Heart right ventricle (tissue), 16 donors: ENCODE measurements around the gene RPL27A. TPM values are rescaled to one million over a fixed set of nuclear protein-coding genes. Genes with fewer than 3 reads are reported as not detected.
A peak's percentile ranks its signal among the peaks of the same experiment; 100 is the strongest.

ENCODE experiments used
- ATAC-seq, 8 donors: fragments of 200-7000 bp; cut with Tn5 transposase; one replicate each; pipeline ENCODE4 v1.9.1; 2020; ENCODE audit warnings: mild to moderate bottlenecking in 8 of 8, moderate library complexity in 8 of 8, moderate number of reproducible peaks in 1 of 8
- DNase-seq, 2 donors: peaks; one replicate each; pipeline ENCODE4 v3.0.0-alpha.2; 2020
- H3K27ac ChIP-seq, 10 donors: fragments of 200-600 bp; sonication (generic) in 2 of 10; one replicate each; pipeline versions ENCODE4 v1.5.0 to v1.8.0; 2020 to 2022; ENCODE audit warnings: mild to moderate bottlenecking in 3 of 10
- H3K27me3 ChIP-seq, 7 donors: fragments of 200-600 bp; one replicate each; pipeline ENCODE4 v1.8.0; 2021 to 2022; ENCODE audit warnings: mild to moderate bottlenecking in 2 of 7
- H3K36me3 ChIP-seq, 9 donors: fragments of 200-600 bp; sonication (generic) in 1 of 9; one replicate each; pipeline versions ENCODE4 v1.5.0 to v1.8.0; 2020 to 2022; ENCODE audit warnings: mild to moderate bottlenecking in 2 of 9
- H3K4me1 ChIP-seq, 9 donors: fragments of 200-600 bp; sonication (generic) in 1 of 9; one replicate each; pipeline versions ENCODE4 v1.5.0 to v1.8.0; 2020 to 2022; ENCODE audit warnings: mild to moderate bottlenecking in 4 of 9
- H3K4me3 ChIP-seq, 10 donors: fragments of 200-600 bp; sonication (generic) in 2 of 10; one replicate each; pipeline versions ENCODE4 v1.5.0 to v1.8.0; 2020 to 2022; ENCODE audit warnings: mild to moderate bottlenecking in 7 of 10, moderate library complexity in 2 of 10
- H3K9me3 ChIP-seq, 11 donors: fragments of 200-600 bp in 10 of 11; sonication (generic) in 2 of 11; one replicate each; pipeline versions ENCODE4 v1.5.0 to v1.8.0; 2013 to 2022; ENCODE audit warnings: mild to moderate bottlenecking in 2 of 11, control low read depth in 1 of 11, moderate library complexity in 1 of 11
- CTCF ChIP-seq, 9 donors: fragments of 200-600 bp; sonication (generic) in 2 of 9; IDR thresholded peaks; one replicate each; pipeline versions ENCODE4 v1.5.0 to v1.8.0; 2021 to 2022; ENCODE audit warnings: antibody characterized with exemption in 9 of 9, mild to moderate bottlenecking in 5 of 9, moderate library complexity in 1 of 9
- WGBS, 2 donors: extraction: QIAGEN DNeasy Blood & Tissue Kit; methylation state at CpG; one replicate each; pipeline ENCODE4 v1.1.7; 2013; ENCODE audit warnings: inconsistent platforms in 1 of 2; 5-methylcytosine and 5-hydroxymethylcytosine counted together
- intact Hi-C, 10 donors: fragments of 100-400 bp; cut with DNase I; formaldehyde crosslinking; loops; one replicate each; pipeline versions ENCODE4 v1.11.1 to v1.14.2; 2022
- polyA plus RNA-seq, 2 donors: library from polyadenylated mRNA; stranded (reverse); fragments of 200-250 nt; gene quantifications; one replicate each; pipeline ENCODE4 v1.2.3, GENCODE V29; 2013
- total RNA-seq, 10 donors: library from RNA; stranded (reverse); fragmentation: NEBNext Ultra II Directional in 3 of 10; extraction: Animal tissue kit (Norgen Biotek cat#: 25700) in 3 of 10; gene quantifications; one replicate each; pipeline versions ENCODE4 v1.2.1 to v1.2.4, GENCODE V29; 2021 to 2023
- donor health status: Arrhythmogenic right ventricular cardiomyopathy.
- donor health status: ischemic (EF 13 %, LVEDD 7.1; RV severe dilation, severe dysfunction).
- donor health status: healthy with polysubstance abuse.
- donor health status: DM: no; HTN: yes; CAD: no.
- donor health status: DM: no; HTN: no; CAD: no.
- donor health status: ischemic (EF 25% LVEDD 6.9; RV normal size, moderate dysfunction).
- donor health status: ischemic (EF 25% LVEDD 5.7; RV mildly dilated, moderate dysfunction).
- donor health status: healthy.
- donor health status: DM: yes; HTN: yes; CAD: no.
- donor health status: Ischemic cardiomyopathy.
- donor health status: ischemic (EF 35%, LVEDD 5.7; RV mildly dilated, moderate dysfunction).
- donor health status: nonischemic (EF 11% LVEDD 7.7; RV severe dilation, severe dysfunction).
- donor health status: DM: yes; HTN: yes; CAD: no.
- donor health status: PGD.
- donor health status: ischemic (EF 29% LVEDD 5.4; RV normal size, mild dysfunction).
- donor health status: nonischemic (EF 23%, LVEDD 6.1; RV moderate dilation, normal function).

The RPL27A gene
- total and polyA plus RNA-seq, 12 donors, result 317 to 2,131 (median 429) TPM

GRCh38 chr11:8683115-8683807 is 669 bp downstream of the RPL27A start:
- DNase-seq (no peak), ATAC-seq (peak in 3 of 8 donors; percentile 1 to 33 (median 5))
- Histone ChIP-seq H3K4me3 (peak overlapping the region; percentile 69 to 99 (median 90)), H3K36me3 (peaks cover 0 to 61% (median 26%) of the 10 kb centered on the region in 9 donors), H3K27ac (peak overlapping the region; percentile 81 to 97 (median 96)), H3K4me1 (peaks cover 9 to 47% (median 38%) of the 10 kb centered on the region in 9 donors), H3K27me3 (no peaks in the 10 kb centered on the region), H3K9me3 (no peaks in the 10 kb centered on the region)
- TF ChIP-seq CTCF (IDR thresholded peaks at IDR 0.05), result no peak
- 2 to 5% methylated on average over 27 of the region's 27 CpGs for WGBS, 2 donors
- intact Hi-C loops, result loop anchor here in 7 of 10 donors (2.0 to 10.0 kb wide), 8 partner anchors 108 to 282 kb away; partner anchors contain the start of genes TMEM9B (in 4 of the 7) and AKIP1 (in 2 of the 7)

GRCh38 chr11:8684600-8685290 is 2.2 kb downstream of the RPL27A start:
- intact Hi-C loops, result loop anchor here in 9 of 10 donors (5.0 to 10.0 kb wide), 7 partner anchors 110 to 280 kb away; partner anchors contain the start of genes TMEM9B (in 6 of the 9) and AKIP1 (in 3 of the 9)
- Histone ChIP-seq H3K27me3 (no peaks in the 10 kb centered on the region), H3K4me3 (peak overlapping the region in 2 of 10 donors; percentile 74 to 95), H3K9me3 (no peaks in the 10 kb centered on the region), H3K27ac (peak overlapping the region in 4 of 10 donors; percentile 92 to 97 (median 97)), H3K4me1 (peaks cover 9 to 56% (median 45%) of the 10 kb centered on the region in 9 donors), H3K36me3 (peaks cover 0 to 49% (median 26%) of the 10 kb centered on the region in 9 donors)
- ATAC-seq (no peak), DNase-seq (no peak)
- 83 to 93% methylated on average over 6 of the region's 6 CpGs for WGBS, 2 donors
- TF ChIP-seq CTCF (IDR thresholded peaks at IDR 0.05), result no peak

GRCh38 chr11:8685306-8685705 is 2.7 kb downstream of the RPL27A start:
- peaks cover 0 to 47% (median 26%) of the 10 kb centered on the region in 9 donors for H3K36me3 ChIP-seq
- intact Hi-C loops, result loop anchor here in 6 of 10 donors (5.0 to 10.0 kb wide), 7 partner anchors 111 to 279 kb away; partner anchors contain the start of genes TMEM9B (in 3 of the 6) and AKIP1 (in 2 of the 6)

More at GRCh38 chr11:8685306-8685705, 2.7 kb downstream of the RPL27A start:
- no peaks in the 10 kb centered on the region for H3K27me3 ChIP-seq
- H3K4me3 ChIP-seq, result no peak overlapping the region
- H3K27ac ChIP-seq, result peak overlapping the region in 1 of 10 donors; percentile 7
- ATAC-seq (no peak), DNase-seq (no peak)
- 77 to 79% methylated on average over 7 of the region's 7 CpGs for WGBS, 2 donors
- H3K4me1 ChIP-seq, result peaks cover 9 to 62% (median 45%) of the 10 kb centered on the region in 9 donors
- H3K9me3 ChIP-seq, result no peaks in the 10 kb centered on the region
- TF ChIP-seq CTCF (IDR thresholded peaks at IDR 0.05), result no peak
